Naive thymus-derived CD4-positive, alpha-beta T cell (primary cell): ENCODE measurements around the gene KRTAP4-3. TPM values are rescaled to one million over a fixed set of nuclear protein-coding genes. Genes with fewer than 3 reads are reported as not detected.

Experiments
- ATAC-seq: fragments of 150-1000 bp; cut with Tn5 transposase; 2 replicates; pipeline ENCODE4 v1.10.0; 2021; ENCODE audit warnings: mild to moderate bottlenecking, moderate library complexity
- CTCF ChIA-PET: fragments of 350-600 bp; sonication (Branson Sonifier 250); formaldehyde crosslinking; loops from one replicate; lab custom pipeline; 2021; ENCODE audit warnings: antibody characterized with exemption; lab: Charles Lee
- POLR2A ChIA-PET: fragments of 350-600 bp; sonication (Branson Sonifier 250); formaldehyde crosslinking; loops from one replicate; lab custom pipeline; 2021; ENCODE audit warnings: antibody characterized with exemption, inconsistent platforms; lab: Charles Lee
- DNase-seq, 9 donors: peaks; one replicate each; pipeline versions ENCODE4 v3.0.0 to v3.0.0-alpha.2; 2020 to 2022; ENCODE audit warnings: mixed read lengths in 1 of 9
- H3K27ac ChIP-seq: one replicate; pipeline ENCODE4 v1.7.0; 2013; ENCODE audit warnings: mild to moderate bottlenecking, low read depth, low read length, moderate library complexity
- H3K27me3 ChIP-seq, 2 donors: one replicate each; pipeline ENCODE4 v1.7.0; 2013; ENCODE audit warnings: low read length in 2 of 2, mild to moderate bottlenecking in 2 of 2, moderate library complexity in 2 of 2; ENCODE audit not compliant: control insufficient read depth in 2 of 2, insufficient read depth in 2 of 2
- H3K36me3 ChIP-seq, 3 experiments: 1 replicate in 2 of 3; 2 replicates in 1 of 3; pipeline ENCODE4 v1.7.0; 2013; ENCODE audit warnings: low read length in 3 of 3, mild to moderate bottlenecking in 3 of 3, moderate library complexity in 1 of 3; ENCODE audit not compliant: insufficient read depth in 3 of 3, control insufficient read depth in 2 of 3
- H3K4me1 ChIP-seq, 2 donors: one replicate each; pipeline ENCODE4 v1.7.0; 2013; ENCODE audit warnings: low read length in 2 of 2, mild to moderate bottlenecking in 2 of 2, moderate library complexity in 1 of 2; ENCODE audit not compliant: control insufficient read depth in 2 of 2, insufficient read depth in 2 of 2
- H3K4me3 ChIP-seq: 2 replicates; pipeline ENCODE4 v1.7.0; 2013; ENCODE audit warnings: mild to moderate bottlenecking, low read length
- H3K9me3 ChIP-seq, 3 experiments: 1 replicate in 2 of 3; 2 replicates in 1 of 3; pipeline ENCODE4 v1.7.0; 2013; ENCODE audit warnings: low read length in 3 of 3; ENCODE audit not compliant: control insufficient read depth in 2 of 3
- H3K27ac Mint-ChIP-seq, 9 donors: one replicate each; pipeline ENCODE4 v1.8.0; 2020 to 2022; ENCODE audit warnings: mixed read lengths in 9 of 9, mild to moderate bottlenecking in 8 of 9, moderate library complexity in 5 of 9, inconsistent platforms in 2 of 9
- H3K27me3 Mint-ChIP-seq, 5 donors: one replicate each; pipeline ENCODE4 v1.8.0; 2021 to 2022; ENCODE audit warnings: mixed read lengths in 5 of 5, mild to moderate bottlenecking in 1 of 5
- H3K36me3 Mint-ChIP-seq, 5 donors: one replicate each; pipeline ENCODE4 v1.8.0; 2020 to 2022; ENCODE audit warnings: mixed read lengths in 5 of 5, mild to moderate bottlenecking in 3 of 5, inconsistent platforms in 1 of 5
- H3K4me1 Mint-ChIP-seq, 7 donors: one replicate each; pipeline ENCODE4 v1.8.0; 2020 to 2022; ENCODE audit warnings: mixed read lengths in 7 of 7, mild to moderate bottlenecking in 3 of 7, inconsistent platforms in 1 of 7
- H3K4me3 Mint-ChIP-seq, 10 donors: one replicate each; pipeline ENCODE4 v1.8.0; 2020 to 2022; ENCODE audit warnings: mild to moderate bottlenecking in 10 of 10, mixed read lengths in 10 of 10, moderate library complexity in 6 of 10, inconsistent platforms in 2 of 10
- H3K9me3 Mint-ChIP-seq, 11 donors: one replicate each; pipeline ENCODE4 v1.8.0; 2020 to 2022; ENCODE audit warnings: mixed read lengths in 11 of 11, mild to moderate bottlenecking in 4 of 11, inconsistent platforms in 1 of 11, moderate library complexity in 1 of 11
- intact Hi-C, 2 donors: fragments of 100-400 bp; cut with micrococcal nuclease; formaldehyde crosslinking; loops; one replicate each; pipeline ENCODE4 v1.15.1; 2023
- polyA plus RNA-seq, 2 donors: library from polyadenylated mRNA; unstranded; fragments of 300-500 nt; fragmentation: Illumina TruSeq; gene quantifications; one replicate each; pipeline ENCODE4 v1.2.3, GENCODE V29; 2021
- total RNA-seq, 6 experiments: library from RNA in 5 of 6; stranded (reverse) in 5 of 6; gene quantifications; 1 replicate in 5 of 6; 2 replicates in 1 of 6; pipeline ENCODE4 v1.2.3 and lab custom pipeline; 2021 to 2026

KRTAP4-3 gene
- total RNA-seq (not detected), polyA plus RNA-seq (not detected), total RNA-seq (lab: John Stamatoyannopoulos, UW) (not detected)

- no peaks in the 10 kb centered on the region for H3K9me3 ChIP-seq
- no peaks in the 10 kb centered on the region for H3K36me3 Mint-ChIP-seq
- peak within 1 kb of the TSS in 2 of 9 donors; percentile 43 to 77 for H3K27ac Mint-ChIP-seq
- no peak within 1 kb of the TSS for H3K4me3 ChIP-seq
- H3K27me3 ChIP-seq: no peaks in the 10 kb centered on the region
- ChIA-PET CTCF (no interaction called here), POLR2A (no interaction called here)
- no peak within 1 kb of the TSS for H3K4me3 Mint-ChIP-seq
- no peaks in the 10 kb centered on the region for H3K4me1 ChIP-seq
- no peaks in the 10 kb centered on the region for H3K9me3 Mint-ChIP-seq
- no peaks in the 10 kb centered on the region for H3K36me3 ChIP-seq
- H3K4me1 Mint-ChIP-seq: peaks cover 0 to 4% (median 0%) of the 10 kb centered on the region in 7 donors
- DNase-seq: no peak
- no peak for ATAC-seq
- peaks cover 0 to 6% (median 0%) of the 10 kb centered on the region in 5 donors for H3K27me3 Mint-ChIP-seq
- H3K27ac ChIP-seq: no peak within 1 kb of the TSS
- intact Hi-C loops: no loop called here
Measured at GRCh38 chr17:41168121-41168520, at the start of gene KRTAP4-3. KRTAP4-3 (minus strand) TSS chr17:41168221; CDS start chr17:41168172, 49 bp downstream.

DNA sequence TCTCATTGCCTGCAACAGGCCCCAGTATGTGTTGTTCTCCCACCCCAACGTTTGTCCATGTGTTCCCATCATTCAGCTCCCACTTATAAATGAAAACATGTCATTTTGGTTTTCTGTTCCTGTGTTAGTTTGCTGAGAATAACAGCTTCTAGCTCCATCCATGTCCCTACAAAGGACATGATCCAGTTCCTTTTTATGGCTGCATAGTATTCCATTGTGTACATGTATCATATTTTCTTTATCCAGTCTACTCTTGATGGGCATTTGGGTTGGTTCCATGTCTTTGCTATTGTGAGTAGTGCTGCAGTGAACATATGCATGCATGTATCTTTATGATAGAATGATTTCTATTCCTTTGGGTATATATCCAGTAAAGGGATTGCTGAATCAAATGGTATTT is 47.7 kb upstream of the KRTAP4-3 start:
- intact Hi-C loops: no loop called here
- ChIA-PET POLR2A (interaction anchor here (0.6 kb wide), 1 partner anchor 1144 kb away, joined by 3 read pairs; no protein-coding TSS in a partner anchor), CTCF (interaction anchor here (0.6 to 1.2 kb wide), 2 partner anchors 14 to 106 kb away, joined by 3 read pairs; no protein-coding TSS in a partner anchor)
- no peaks in the 10 kb centered on the region for H3K4me1 ChIP-seq
- no peak overlapping the region for H3K27ac ChIP-seq
- Mint-ChIP-seq H3K27me3 (peaks cover 0 to 15% (median 5%) of the 10 kb centered on the region in 5 donors), H3K27ac (no peak overlapping the region), H3K4me1 (peaks cover 0 to 13% (median 6%) of the 10 kb centered on the region in 7 donors), H3K4me3 (no peak overlapping the region), H3K36me3 (peaks cover 0 to 4% (median 0%) of the 10 kb centered on the region in 5 donors), H3K9me3 (peaks cover 0 to 9% (median 0%) of the 10 kb centered on the region in 11 donors)
- DNase-seq: no peak
- ATAC-seq: no peak
- H3K27me3 ChIP-seq: peaks cover 0 to 5% of the 10 kb centered on the region in 2 donors
- H3K36me3 ChIP-seq: no peaks in the 10 kb centered on the region
- H3K4me3 ChIP-seq: no peak overlapping the region
- no peaks in the 10 kb centered on the region for H3K9me3 ChIP-seq

DNA sequence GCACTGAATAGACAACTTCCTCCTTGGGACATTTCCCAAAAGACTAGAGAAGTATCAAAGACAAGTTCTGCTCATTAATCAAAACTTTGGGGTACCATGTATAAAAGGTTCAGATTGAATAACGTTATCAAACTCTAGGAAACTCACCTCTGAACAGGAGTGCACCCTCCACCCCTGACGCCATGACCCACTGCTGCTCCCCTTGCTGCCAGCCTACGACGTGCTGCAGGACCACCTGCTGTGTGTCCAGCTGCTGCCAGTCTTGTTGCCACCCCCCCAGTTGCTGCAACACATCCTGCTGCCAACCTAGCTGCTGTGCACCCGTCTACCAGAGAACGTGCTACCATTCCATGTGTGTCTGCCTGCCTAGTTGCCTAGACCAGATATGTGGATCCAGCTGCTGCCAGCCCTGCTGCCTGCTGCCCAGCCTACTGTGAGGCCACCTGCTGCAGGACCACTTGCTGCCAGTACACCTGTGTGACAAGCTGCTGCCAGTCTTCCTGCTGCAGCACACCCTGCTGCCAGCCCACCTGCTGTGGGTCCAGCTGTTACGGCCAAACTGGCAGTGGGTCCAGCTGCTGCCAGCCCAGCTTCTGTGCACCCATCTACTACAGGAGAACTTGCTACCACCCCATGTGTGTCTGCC is 44.6 kb upstream of the KRTAP4-3 start:
- no peak for ATAC-seq
- peak overlapping the region in 1 of 9 donors; percentile 36 for H3K27ac Mint-ChIP-seq
- CTCF ChIA-PET: interaction anchor here (0.5 to 1.0 kb wide), 2 partner anchors 99 to 102 kb away, joined by 3 read pairs; no protein-coding TSS in a partner anchor

GRCh38 chr17:41211845-41212466 is 43.9 kb upstream of the KRTAP4-3 start:
- POLR2A ChIA-PET: interaction anchor here (0.8 kb wide), 1 partner anchor 95 kb away, joined by 3 read pairs; no protein-coding TSS in a partner anchor
- intact Hi-C loops: loop anchor here in 1 of 2 donors (5.0 kb wide), 1 partner anchor 110 kb away; no protein-coding TSS in a partner anchor
- peaks cover 0 to 13% (median 6%) of the 10 kb centered on the region in 7 donors for H3K4me1 Mint-ChIP-seq
- CTCF ChIA-PET: interaction anchor here (1.0 kb wide), 1 partner anchor 103 kb away, joined by 3 read pairs; no protein-coding TSS in a partner anchor
- H3K36me3 Mint-ChIP-seq: no peaks in the 10 kb centered on the region
- peaks cover 0 to 30% (median 12%) of the 10 kb centered on the region in 5 donors for H3K27me3 Mint-ChIP-seq
- Histone ChIP-seq H3K9me3 (no peaks in the 10 kb centered on the region), H3K36me3 (no peaks in the 10 kb centered on the region), H3K4me3 (no peak overlapping the region), H3K27ac (no peak overlapping the region), H3K27me3 (peaks cover 0 to 5% of the 10 kb centered on the region in 2 donors), H3K4me1 (no peaks in the 10 kb centered on the region)
- no peak overlapping the region for H3K4me3 Mint-ChIP-seq
- ATAC-seq: no peak
- peak in 1 of 9 donors; percentile 1 for DNase-seq
- H3K9me3 Mint-ChIP-seq: peaks cover 0 to 6% (median 0%) of the 10 kb centered on the region in 11 donors
- H3K27ac Mint-ChIP-seq: no peak overlapping the region

More for the DNA sequence above, 44.6 kb upstream of the KRTAP4-3 start:
- H3K27ac ChIP-seq: no peak overlapping the region
- no peak overlapping the region for H3K4me3 Mint-ChIP-seq
- H3K36me3 Mint-ChIP-seq: no peaks in the 10 kb centered on the region
- H3K4me3 ChIP-seq: no peak overlapping the region
- H3K9me3 Mint-ChIP-seq: peaks cover 0 to 6% (median 0%) of the 10 kb centered on the region in 11 donors
- peaks cover 0 to 28% (median 15%) of the 10 kb centered on the region in 5 donors for H3K27me3 Mint-ChIP-seq
- DNase-seq: no peak
- no peaks in the 10 kb centered on the region for H3K4me1 ChIP-seq
- POLR2A ChIA-PET: interaction anchor here (0.8 kb wide), 1 partner anchor 94 kb away, joined by 3 read pairs; no protein-coding TSS in a partner anchor
- intact Hi-C loops: loop anchor here in 1 of 2 donors (5.0 kb wide), 1 partner anchor 110 kb away; no protein-coding TSS in a partner anchor
- peaks cover 0 to 5% of the 10 kb centered on the region in 2 donors for H3K27me3 ChIP-seq
- H3K36me3 ChIP-seq: no peaks in the 10 kb centered on the region
- H3K9me3 ChIP-seq: no peaks in the 10 kb centered on the region
- peaks cover 0 to 13% (median 6%) of the 10 kb centered on the region in 7 donors for H3K4me1 Mint-ChIP-seq

- ATAC-seq (no peak), DNase-seq (no peak)
- Mint-ChIP-seq H3K4me1 (no peaks in the 10 kb centered on the region), H3K27me3 (peaks cover 0 to 4% (median 0%) of the 10 kb centered on the region in 5 donors), H3K9me3 (peaks cover 0 to 8% (median 3%) of the 10 kb centered on the region in 11 donors), H3K36me3 (peaks cover 0 to 4% (median 0%) of the 10 kb centered on the region in 5 donors), H3K4me3 (no peak overlapping the region), H3K27ac (peak overlapping the region in 2 of 9 donors; percentile 10 to 52)
- intact Hi-C loops: no loop called here
- CTCF ChIA-PET: no interaction called here
- Histone ChIP-seq H3K4me1 (no peaks in the 10 kb centered on the region), H3K27ac (no peak overlapping the region), H3K4me3 (no peak overlapping the region), H3K9me3 (no peaks in the 10 kb centered on the region), H3K36me3 (no peaks in the 10 kb centered on the region), H3K27me3 (no peaks in the 10 kb centered on the region)
- POLR2A ChIA-PET: no interaction called here
Measured at GRCh38 chr17:41199421-41200078, 31.5 kb upstream of the KRTAP4-3 start.

DNA sequence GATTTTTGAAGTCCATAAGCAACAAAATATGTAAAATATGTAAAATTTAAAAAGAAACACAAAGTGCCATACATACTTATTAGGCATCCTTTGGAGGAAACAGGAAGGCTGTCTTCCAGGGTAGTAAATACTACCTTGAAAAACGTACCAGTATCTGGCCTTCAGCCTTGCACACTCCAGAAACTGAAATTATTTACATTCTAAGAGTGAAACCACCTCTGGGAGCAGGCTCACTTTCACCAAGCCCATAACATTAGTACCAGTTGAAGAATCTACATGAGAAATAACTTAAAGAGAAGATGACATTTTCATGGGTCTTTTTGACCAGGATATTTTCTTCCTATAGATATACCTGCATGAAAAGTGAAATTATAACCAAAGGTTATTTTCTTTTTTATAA is 28.0 kb upstream of the KRTAP4-3 start:
- Histone ChIP-seq H3K4me3 (no peak overlapping the region), H3K27ac (no peak overlapping the region), H3K4me1 (no peaks in the 10 kb centered on the region), H3K27me3 (no peaks in the 10 kb centered on the region), H3K36me3 (no peaks in the 10 kb centered on the region), H3K9me3 (no peaks in the 10 kb centered on the region)
- Mint-ChIP-seq H3K36me3 (peaks cover 0 to 4% (median 0%) of the 10 kb centered on the region in 5 donors), H3K4me1 (no peaks in the 10 kb centered on the region), H3K27ac (no peak overlapping the region), H3K27me3 (peaks cover 0 to 4% (median 1%) of the 10 kb centered on the region in 5 donors), H3K4me3 (no peak overlapping the region), H3K9me3 (peaks cover 0 to 10% (median 3%) of the 10 kb centered on the region in 11 donors)
- intact Hi-C loops: no loop called here
- ChIA-PET CTCF (interaction anchor here (0.7 kb wide), 1 partner anchor 29 kb away, joined by 3 read pairs; no protein-coding TSS in a partner anchor), POLR2A (no interaction called here)
- no peak for DNase-seq
- no peak for ATAC-seq
